GM12874 (cell line): ENCODE measurements around the gene NPLOC4.

Experiments used
- TF ChIP-seq, protein P1 (sequence below): IDR thresholded peaks from 2 replicates; pipeline ENCODE4 v1.5.1; 2011; ENCODE audit warnings: low read depth, mild to moderate bottlenecking, control low read depth, low read length, moderate library complexity; ENCODE audit not compliant: insufficient read depth

The NPLOC4 gene

GRCh38 chr17:81621494-81622130 is 15.3 kb downstream of the NPLOC4 start:
- TF ChIP-seq, protein P1, sequence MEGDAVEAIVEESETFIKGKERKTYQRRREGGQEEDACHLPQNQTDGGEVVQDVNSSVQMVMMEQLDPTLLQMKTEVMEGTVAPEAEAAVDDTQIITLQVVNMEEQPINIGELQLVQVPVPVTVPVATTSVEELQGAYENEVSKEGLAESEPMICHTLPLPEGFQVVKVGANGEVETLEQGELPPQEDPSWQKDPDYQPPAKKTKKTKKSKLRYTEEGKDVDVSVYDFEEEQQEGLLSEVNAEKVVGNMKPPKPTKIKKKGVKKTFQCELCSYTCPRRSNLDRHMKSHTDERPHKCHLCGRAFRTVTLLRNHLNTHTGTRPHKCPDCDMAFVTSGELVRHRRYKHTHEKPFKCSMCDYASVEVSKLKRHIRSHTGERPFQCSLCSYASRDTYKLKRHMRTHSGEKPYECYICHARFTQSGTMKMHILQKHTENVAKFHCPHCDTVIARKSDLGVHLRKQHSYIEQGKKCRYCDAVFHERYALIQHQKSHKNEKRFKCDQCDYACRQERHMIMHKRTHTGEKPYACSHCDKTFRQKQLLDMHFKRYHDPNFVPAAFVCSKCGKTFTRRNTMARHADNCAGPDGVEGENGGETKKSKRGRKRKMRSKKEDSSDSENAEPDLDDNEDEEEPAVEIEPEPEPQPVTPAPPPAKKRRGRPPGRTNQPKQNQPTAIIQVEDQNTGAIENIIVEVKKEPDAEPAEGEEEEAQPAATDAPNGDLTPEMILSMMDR = no peak

- TF ChIP-seq, protein P1 = no peak
These were observed 20.0 kb downstream of the NPLOC4 start for GRCh38 chr17:81616877-81617276.

DNA sequence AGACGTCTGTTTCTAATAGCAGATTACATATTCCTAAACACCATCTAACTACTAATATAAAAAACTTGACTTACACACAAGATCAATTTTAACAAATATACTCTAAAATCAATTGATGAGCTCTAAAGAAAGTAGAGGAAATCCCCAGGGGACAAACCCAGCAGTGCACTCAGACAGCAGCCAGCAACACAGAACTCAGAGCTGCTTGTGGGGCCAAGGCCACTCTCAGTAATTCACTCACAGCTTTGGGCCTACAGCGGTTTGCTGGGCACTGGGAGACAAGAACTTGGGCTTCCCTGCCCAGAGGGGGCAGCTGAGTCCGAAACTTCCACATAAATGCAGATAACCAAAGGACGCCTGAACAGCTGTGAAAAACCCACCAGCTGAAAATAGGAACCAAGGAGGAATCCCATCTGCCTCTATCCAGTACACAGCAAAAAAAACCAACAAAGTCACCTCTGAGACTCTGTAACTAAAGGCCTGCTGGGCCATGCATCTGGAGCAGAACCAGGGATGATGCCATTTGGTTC is 21.4 kb downstream of the NPLOC4 start:
- TF ChIP-seq, protein P1 = no peak

DNA sequence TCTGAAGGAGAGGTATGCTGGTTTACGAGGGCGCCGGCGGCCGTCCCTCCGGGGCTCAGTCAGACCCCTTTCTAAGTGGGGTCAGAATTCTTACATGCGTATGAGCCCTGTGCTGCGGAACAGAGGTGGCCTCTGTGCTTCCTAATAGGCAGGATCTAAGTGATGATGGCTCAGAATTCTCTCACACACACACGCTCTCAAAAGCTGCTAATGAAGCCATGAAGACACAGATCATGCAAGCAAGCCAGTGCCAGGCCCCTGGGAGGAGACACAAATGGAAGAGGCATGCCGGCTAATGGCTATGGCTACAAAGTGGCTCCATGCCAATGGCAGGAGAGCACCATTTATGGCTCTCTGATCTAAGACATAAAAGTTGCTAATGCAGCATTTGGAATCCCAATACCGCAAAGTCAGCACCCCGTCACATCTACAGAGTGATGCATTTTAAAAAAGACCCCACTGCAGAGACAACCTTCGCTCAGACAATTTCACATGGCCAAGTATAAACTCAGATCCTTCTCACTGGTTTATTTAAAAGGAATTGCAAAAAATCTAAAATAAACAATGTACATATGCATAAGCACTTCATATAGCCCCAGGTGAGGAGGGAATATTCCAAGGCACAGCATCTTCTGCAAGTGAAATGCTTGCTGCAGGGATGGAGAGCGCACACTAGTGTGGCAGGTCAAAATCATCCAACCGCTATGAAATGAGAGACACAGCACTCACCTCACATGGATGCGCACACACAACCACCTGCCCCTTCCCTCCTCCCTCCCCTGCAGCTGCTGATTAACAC is 24.5 kb downstream of the NPLOC4 start:
- TF ChIP-seq, protein P1 = no peak

DNA sequence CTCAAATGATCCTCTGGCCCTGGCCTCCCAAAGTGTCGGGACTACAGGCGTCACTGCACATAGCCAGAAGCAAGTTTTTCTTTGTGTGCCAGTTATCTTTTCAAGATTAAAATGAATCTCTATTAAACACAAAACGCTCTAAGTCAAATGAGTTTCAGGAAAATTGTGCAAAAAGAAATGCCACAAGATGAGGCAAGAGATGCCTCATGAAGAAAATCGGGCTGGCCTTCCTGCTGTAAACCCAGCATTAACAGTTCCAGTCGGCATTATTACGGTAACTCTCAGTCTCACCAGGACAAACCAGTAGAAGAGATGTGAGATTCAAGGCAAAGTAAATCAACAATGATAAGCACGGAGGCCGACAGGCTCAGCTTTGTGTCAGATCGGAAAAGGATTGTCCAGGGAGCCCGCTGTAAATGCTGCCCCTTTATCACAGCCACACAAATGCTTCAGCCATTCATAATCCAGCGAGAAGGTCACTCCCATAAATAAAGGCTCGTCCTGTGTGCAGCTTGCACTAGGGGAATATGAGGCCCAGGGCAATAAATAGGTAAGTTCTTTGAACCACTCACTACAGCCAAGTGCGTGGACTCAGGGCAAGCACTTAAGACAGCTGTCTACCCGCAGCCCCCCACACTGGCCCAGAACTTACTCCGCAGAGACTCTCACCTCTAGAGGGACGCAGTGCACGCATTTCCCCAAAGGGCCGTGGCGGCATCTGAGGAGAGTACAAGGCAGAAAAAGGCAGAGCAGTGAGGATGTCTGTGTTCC is 27.2 kb downstream of the NPLOC4 start:
- TF ChIP-seq, protein P1 = no peak

DNA sequence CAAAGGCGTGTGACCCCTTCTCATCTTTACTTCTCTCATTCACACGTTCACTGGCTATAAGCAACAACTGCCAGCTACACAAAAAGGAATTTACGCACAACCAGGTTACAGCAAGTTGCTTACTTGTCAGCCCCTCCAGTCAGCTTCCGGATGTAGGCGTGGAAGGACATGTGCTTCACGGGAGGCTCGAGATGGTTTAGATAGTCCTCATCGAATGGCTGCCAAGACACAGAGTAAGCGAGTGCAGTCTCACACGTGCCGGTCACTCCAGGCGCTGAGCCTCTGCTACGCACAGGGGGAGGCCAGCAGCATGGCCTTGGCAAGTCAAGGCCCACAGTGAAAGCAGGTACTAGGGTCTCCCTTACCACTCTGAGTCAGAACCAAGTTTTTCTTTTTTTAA is 28.3 kb downstream of the NPLOC4 start:
- TF ChIP-seq, protein P1 = no peak

GRCh38 chr17:81608082-81608481 is 28.8 kb downstream of the NPLOC4 start:
- TF ChIP-seq, protein P1 = no peak
